ENCODE results near the gene PDXP. TPM values are rescaled to one million over a fixed set of nuclear protein-coding genes. Genes with fewer than 3 reads are reported as not detected.

PDXP gene
- total RNA-seq, 1 donor from 2014 or later, result 16.5 TPM

GRCh38 chr22:37665487-37665886 is 7.0 kb downstream of the PDXP start:
- DNase-seq (ENCODE audit: extremely low spot score, unreplicated experiment), result no peak
- TF ChIP-seq, protein P1, sequence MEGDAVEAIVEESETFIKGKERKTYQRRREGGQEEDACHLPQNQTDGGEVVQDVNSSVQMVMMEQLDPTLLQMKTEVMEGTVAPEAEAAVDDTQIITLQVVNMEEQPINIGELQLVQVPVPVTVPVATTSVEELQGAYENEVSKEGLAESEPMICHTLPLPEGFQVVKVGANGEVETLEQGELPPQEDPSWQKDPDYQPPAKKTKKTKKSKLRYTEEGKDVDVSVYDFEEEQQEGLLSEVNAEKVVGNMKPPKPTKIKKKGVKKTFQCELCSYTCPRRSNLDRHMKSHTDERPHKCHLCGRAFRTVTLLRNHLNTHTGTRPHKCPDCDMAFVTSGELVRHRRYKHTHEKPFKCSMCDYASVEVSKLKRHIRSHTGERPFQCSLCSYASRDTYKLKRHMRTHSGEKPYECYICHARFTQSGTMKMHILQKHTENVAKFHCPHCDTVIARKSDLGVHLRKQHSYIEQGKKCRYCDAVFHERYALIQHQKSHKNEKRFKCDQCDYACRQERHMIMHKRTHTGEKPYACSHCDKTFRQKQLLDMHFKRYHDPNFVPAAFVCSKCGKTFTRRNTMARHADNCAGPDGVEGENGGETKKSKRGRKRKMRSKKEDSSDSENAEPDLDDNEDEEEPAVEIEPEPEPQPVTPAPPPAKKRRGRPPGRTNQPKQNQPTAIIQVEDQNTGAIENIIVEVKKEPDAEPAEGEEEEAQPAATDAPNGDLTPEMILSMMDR (IDR thresholded peaks at IDR 0.05), result no peak
- no peaks in the 10 kb centered on the region for H3K27me3 Mint-ChIP-seq (ENCODE audit: unreplicated experiment)
- H3K36me3 Mint-ChIP-seq (ENCODE audit: unreplicated experiment), result peaks cover 4% of the 10 kb centered on the region
- no peaks in the 10 kb centered on the region for H3K9me3 Mint-ChIP-seq (ENCODE audit: unreplicated experiment)
- no peak overlapping the region for H3K4me3 Mint-ChIP-seq (ENCODE audit: unreplicated experiment)
- no peak overlapping the region for H3K27ac Mint-ChIP-seq (ENCODE audit: unreplicated experiment)
- H3K4me1 Mint-ChIP-seq (ENCODE audit: unreplicated experiment), result peaks cover 28% of the 10 kb centered on the region

DNA sequence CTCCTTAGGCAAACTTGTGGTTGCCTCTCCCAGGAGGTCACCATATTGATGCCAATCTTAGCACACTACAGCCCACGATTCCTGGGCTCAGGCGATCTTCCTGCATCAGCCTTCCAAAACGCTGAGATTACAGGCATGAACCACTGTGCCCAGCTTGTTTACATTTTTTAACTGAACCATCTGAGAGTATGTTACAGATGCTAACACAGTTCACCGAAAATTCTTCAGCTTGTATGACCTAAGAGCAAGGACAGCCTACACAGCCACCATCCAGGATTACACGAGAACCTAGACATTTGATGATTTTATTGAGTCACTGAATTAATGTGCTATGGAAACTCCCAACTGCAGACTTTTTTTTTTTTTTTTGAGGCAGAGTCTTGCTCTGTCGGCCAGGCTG is 11.1 kb downstream of the PDXP start:
- peaks cover 17% of the 10 kb centered on the region for H3K4me1 Mint-ChIP-seq (ENCODE audit: unreplicated experiment)
- no peaks in the 10 kb centered on the region for H3K9me3 Mint-ChIP-seq (ENCODE audit: unreplicated experiment)
- no peak overlapping the region for H3K4me3 Mint-ChIP-seq (ENCODE audit: unreplicated experiment)

DNA sequence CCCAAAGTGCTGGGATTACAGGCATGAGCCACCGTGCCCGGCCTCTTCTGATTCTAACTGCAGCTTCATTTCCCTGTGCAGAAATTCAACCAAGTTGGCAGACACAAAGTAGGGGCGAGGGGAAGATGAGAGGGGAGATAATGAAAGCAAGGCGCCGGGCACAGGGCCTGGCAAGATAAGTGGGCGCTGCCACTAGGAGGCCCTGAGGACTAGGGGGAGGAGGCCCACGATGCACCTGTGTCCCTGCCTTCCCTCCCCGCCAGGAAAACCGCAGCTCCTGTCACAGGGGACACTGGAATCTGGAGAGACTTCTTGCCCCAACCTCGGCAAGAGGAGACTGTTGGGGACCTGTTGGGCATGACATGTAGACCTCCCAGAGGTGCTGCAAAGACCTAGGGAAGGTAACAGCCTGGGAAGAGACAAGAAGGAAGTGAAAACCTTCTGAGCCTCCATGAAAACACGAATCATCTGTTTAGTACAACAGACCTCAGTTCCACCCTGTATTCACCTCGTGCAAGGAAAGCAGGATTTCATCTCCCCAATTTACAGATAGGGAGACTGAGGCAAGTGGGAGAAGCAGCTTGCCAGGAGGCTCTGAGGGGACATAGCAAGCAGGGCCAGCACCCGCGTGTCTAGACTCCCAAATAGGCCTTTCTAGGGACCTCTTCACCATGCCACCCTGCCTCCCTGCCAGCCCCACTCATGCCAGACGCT is 13.8 kb downstream of the PDXP start:
- peaks cover 33% of the 10 kb centered on the region for H3K4me1 Mint-ChIP-seq (ENCODE audit: unreplicated experiment)
- no peak overlapping the region for H3K27ac Mint-ChIP-seq (ENCODE audit: unreplicated experiment)
- no peak for DNase-seq (ENCODE audit: extremely low spot score, unreplicated experiment)
- no peaks in the 10 kb centered on the region for H3K9me3 Mint-ChIP-seq (ENCODE audit: unreplicated experiment)
- no peak overlapping the region for H3K4me3 Mint-ChIP-seq (ENCODE audit: unreplicated experiment)
- peaks cover 1% of the 10 kb centered on the region for H3K36me3 Mint-ChIP-seq (ENCODE audit: unreplicated experiment)
- no peaks in the 10 kb centered on the region for H3K27me3 Mint-ChIP-seq (ENCODE audit: unreplicated experiment)
- TF ChIP-seq, protein P1 (IDR thresholded peaks at IDR 0.05), result no peak

More for the DNA sequence above, 11.1 kb downstream of the PDXP start:
- H3K36me3 Mint-ChIP-seq (ENCODE audit: unreplicated experiment), result peaks cover 4% of the 10 kb centered on the region
- H3K27ac Mint-ChIP-seq (ENCODE audit: unreplicated experiment), result no peak overlapping the region
- TF ChIP-seq, protein P1 (IDR thresholded peaks at IDR 0.05), result no peak
- H3K27me3 Mint-ChIP-seq (ENCODE audit: unreplicated experiment), result no peaks in the 10 kb centered on the region
- no peak for DNase-seq (ENCODE audit: extremely low spot score, unreplicated experiment)

DNA sequence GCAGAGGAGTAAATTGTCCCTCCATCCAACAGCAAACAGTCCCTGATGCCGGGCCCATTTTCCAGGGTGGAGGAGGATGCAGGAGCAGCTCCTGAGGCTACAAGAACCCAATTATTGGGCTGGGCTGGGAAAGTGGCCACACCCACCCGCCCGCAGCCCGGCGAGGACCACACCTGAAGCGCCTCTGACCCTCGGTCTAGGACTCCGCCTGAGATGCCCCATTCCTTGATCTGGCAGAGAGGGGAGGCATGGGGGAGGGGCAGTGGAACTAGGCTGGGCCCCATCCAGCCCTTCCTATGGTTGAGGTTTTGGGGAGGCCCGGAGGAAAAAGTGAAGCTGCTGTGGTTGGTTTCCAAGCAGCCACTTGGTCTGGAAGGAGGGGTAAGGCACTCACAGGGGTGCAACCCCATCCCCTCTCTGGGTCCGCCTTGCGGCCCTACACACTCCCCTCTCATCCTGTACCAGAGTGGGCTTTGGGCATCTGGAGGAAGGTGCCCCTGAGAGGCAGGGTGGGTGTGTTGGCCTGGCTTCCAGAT is 14.5 kb downstream of the PDXP start:
- H3K9me3 Mint-ChIP-seq (ENCODE audit: unreplicated experiment), result no peaks in the 10 kb centered on the region
- TF ChIP-seq, protein P1 (IDR thresholded peaks at IDR 0.05), result no peak
- DNase-seq (ENCODE audit: extremely low spot score, unreplicated experiment), result no peak
- H3K4me1 Mint-ChIP-seq (ENCODE audit: unreplicated experiment), result peaks cover 34% of the 10 kb centered on the region
- no peaks in the 10 kb centered on the region for H3K27me3 Mint-ChIP-seq (ENCODE audit: unreplicated experiment)
- peaks cover 4% of the 10 kb centered on the region for H3K36me3 Mint-ChIP-seq (ENCODE audit: unreplicated experiment)
- no peak overlapping the region for H3K4me3 Mint-ChIP-seq (ENCODE audit: unreplicated experiment)
- H3K27ac Mint-ChIP-seq (ENCODE audit: unreplicated experiment), result no peak overlapping the region

- no peak for DNase-seq (ENCODE audit: extremely low spot score, unreplicated experiment)
Observed at GRCh38 chr22:37674248-37674647, 15.7 kb downstream of the PDXP start.

More at GRCh38 chr22:37674248-37674647, 15.7 kb downstream of the PDXP start:
- Mint-ChIP-seq H3K4me1 (ENCODE audit: unreplicated experiment) (peaks cover 35% of the 10 kb centered on the region), H3K27me3 (ENCODE audit: unreplicated experiment) (no peaks in the 10 kb centered on the region), H3K4me3 (ENCODE audit: unreplicated experiment) (no peak overlapping the region), H3K27ac (ENCODE audit: unreplicated experiment) (peak overlapping the region; percentile 91), H3K36me3 (ENCODE audit: unreplicated experiment) (peaks cover 5% of the 10 kb centered on the region), H3K9me3 (ENCODE audit: unreplicated experiment) (no peaks in the 10 kb centered on the region)
- TF ChIP-seq, protein P1 (IDR thresholded peaks at IDR 0.05), result no peak
